ENCODE measurements around the gene CLEC20A.

DNA sequence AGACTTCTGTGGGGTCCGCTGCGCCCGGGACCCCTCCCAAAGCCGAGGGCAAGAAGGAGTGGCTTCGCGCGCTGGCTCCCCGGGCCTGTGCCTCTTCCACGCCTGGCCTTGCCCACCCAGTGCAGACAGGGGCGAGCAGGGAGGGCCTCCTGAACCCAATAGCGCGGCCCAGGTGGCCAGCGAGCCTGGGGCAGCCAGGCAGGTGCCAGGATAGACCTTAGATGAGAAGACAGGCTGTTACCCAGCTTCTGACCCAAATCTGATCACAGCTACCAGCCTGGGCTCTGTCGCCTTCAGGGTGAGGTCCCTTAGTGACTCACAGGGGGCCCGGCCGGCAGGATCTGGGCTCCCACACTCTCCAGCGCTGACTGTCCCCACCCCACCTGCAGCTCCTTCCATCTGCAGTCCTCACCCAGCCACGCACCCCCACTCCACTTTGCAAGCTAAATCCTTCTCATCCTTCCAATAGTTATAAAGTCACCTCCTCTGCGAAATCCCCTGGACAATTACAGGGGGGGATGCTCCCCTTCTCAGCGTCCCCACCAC is 9.6 kb downstream of the CLEC20A start:
- TF ChIP-seq CTCF (IDR thresholded peaks at IDR 0.05; ENCODE audit: poor library complexity) (no peak), EZH2 (IDR thresholded peaks at IDR 0.05; ENCODE audit: borderline replicate concordance) (no peak), EZH2phosphoT487 (IDR thresholded peaks at IDR 0.05; ENCODE audit: low read depth, severe bottlenecking, unreplicated experiment) (no peak)

All from hepatocyte (in vitro differentiated cells).